H9 (cell line): Measurements from ENCODE around the gene CCM2. TPM values are rescaled to one million over a fixed set of nuclear protein-coding genes. Genes with fewer than 3 reads are reported as not detected.

Experiments
- DNase-seq: peaks from one replicate; pipeline ENCODE4 v3.0.0-alpha.2; 2017
- H2AFZ ChIP-seq: one replicate; pipeline ENCODE4 v1.6.1; 2013; ENCODE audit warnings: mild to moderate bottlenecking, low read length, control low read depth, moderate library complexity
- H2AK5ac ChIP-seq: 2 replicates; pipeline ENCODE4 v1.6.1; 2013; ENCODE audit warnings: low read length, control low read depth, mixed read lengths; ENCODE audit not compliant: insufficient read length
- H2BK120ac ChIP-seq: one replicate; pipeline ENCODE4 v1.6.1; 2013; ENCODE audit warnings: low read depth, mild to moderate bottlenecking, low read length, control low read depth, inconsistent platforms; ENCODE audit not compliant: poor library complexity, severe bottlenecking
- H2BK12ac ChIP-seq: 2 replicates; pipeline ENCODE4 v1.6.1; 2013; ENCODE audit warnings: low read length, control low read depth, mixed read lengths, low read depth; ENCODE audit not compliant: insufficient read length
- H2BK15ac ChIP-seq: 2 replicates; pipeline ENCODE4 v1.6.1; 2013; ENCODE audit warnings: low read depth, low read length, control low read depth
- H2BK20ac ChIP-seq: one replicate; pipeline ENCODE4 v1.6.1; 2013; ENCODE audit warnings: low read depth, mild to moderate bottlenecking, low read length, control low read depth, inconsistent platforms; ENCODE audit not compliant: poor library complexity, severe bottlenecking
- H2BK5ac ChIP-seq: 2 replicates; pipeline ENCODE4 v1.6.1; 2013; ENCODE audit warnings: low read length, control low read depth, mixed read lengths; ENCODE audit not compliant: insufficient read length
- H3K14ac ChIP-seq: 2 replicates; pipeline ENCODE4 v1.6.1; 2013; ENCODE audit warnings: low read length, control low read depth; ENCODE audit not compliant: insufficient read depth
- H3K18ac ChIP-seq: 2 replicates; pipeline ENCODE4 v1.6.1; 2013; ENCODE audit warnings: low read depth, mild to moderate bottlenecking, mixed read lengths, low read length, control low read depth; ENCODE audit not compliant: insufficient read length
- H3K23ac ChIP-seq: 2 replicates; pipeline ENCODE4 v1.6.1; 2013; ENCODE audit warnings: low read length, control low read depth, mixed read lengths, low read depth; ENCODE audit not compliant: insufficient read length
- H3K23me2 ChIP-seq: 2 replicates; pipeline ENCODE4 v1.6.1; 2013; ENCODE audit warnings: low read depth, mild to moderate bottlenecking, mixed read lengths, low read length, control low read depth; ENCODE audit not compliant: insufficient read length, poor library complexity, severe bottlenecking
- H3K27ac ChIP-seq: 2 replicates; pipeline ENCODE4 v1.5.1; 2013; ENCODE audit warnings: low read length, control low read depth, mixed read lengths, low read depth; ENCODE audit not compliant: insufficient read length
- H3K27me3 ChIP-seq: 2 replicates; pipeline ENCODE4 v1.6.1; 2013; ENCODE audit warnings: low read length, control low read depth, inconsistent platforms; ENCODE audit not compliant: insufficient read depth
- H3K4ac ChIP-seq: 2 replicates; pipeline ENCODE4 v1.6.1; 2013; ENCODE audit warnings: low read depth, mild to moderate bottlenecking, control low read depth, inconsistent platforms, low read length, moderate library complexity
- H3K4me1 ChIP-seq: 2 replicates; pipeline ENCODE4 v1.6.1; 2013; ENCODE audit warnings: low read length, control low read depth, inconsistent platforms; ENCODE audit not compliant: insufficient read depth
- H3K4me2 ChIP-seq: 2 replicates; pipeline ENCODE4 v1.6.1; 2013; ENCODE audit warnings: low read length, control low read depth, mixed read lengths; ENCODE audit not compliant: insufficient read length, insufficient read depth
- H3K56ac ChIP-seq: 2 replicates; pipeline ENCODE4 v1.6.1; 2013; ENCODE audit warnings: low read depth, mild to moderate bottlenecking, mixed read lengths, low read length, control low read depth; ENCODE audit not compliant: insufficient read length
- H3K79me1 ChIP-seq: 2 replicates; pipeline ENCODE4 v1.6.1; 2013; ENCODE audit warnings: low read depth, mild to moderate bottlenecking, moderate library complexity, low read length, control low read depth, inconsistent platforms; ENCODE audit not compliant: insufficient read depth, poor library complexity, severe bottlenecking
- H3K79me2 ChIP-seq: 2 replicates; pipeline ENCODE4 v1.6.1; 2013; ENCODE audit warnings: low read length, control low read depth, inconsistent platforms; ENCODE audit not compliant: insufficient read depth
- H3K9ac ChIP-seq: 2 replicates; pipeline ENCODE4 v1.6.1; 2013; ENCODE audit warnings: low read length, control low read depth, mixed read lengths; ENCODE audit not compliant: insufficient read length; ENCODE audit errors: extremely low read depth
- H3K9me3 ChIP-seq: one replicate; pipeline ENCODE4 v1.6.1; 2013; ENCODE audit warnings: low read depth, low read length, inconsistent platforms; ENCODE audit not compliant: control insufficient read depth
- H3T11ph ChIP-seq: one replicate; pipeline ENCODE4 v1.6.1; 2013; ENCODE audit warnings: mild to moderate bottlenecking, low read length, control low read depth, inconsistent platforms
- H4K20me1 ChIP-seq: one replicate; pipeline ENCODE4 v1.6.1; 2013; ENCODE audit not compliant: control insufficient read depth, insufficient read length, insufficient read depth
- H4K5ac ChIP-seq: 2 replicates; pipeline ENCODE4 v1.6.1; 2013; ENCODE audit warnings: low read depth, mild to moderate bottlenecking, mixed read lengths, low read length, control low read depth; ENCODE audit not compliant: insufficient read length
- H4K8ac ChIP-seq: replicated peaks from 2 replicates; pipeline ENCODE4 v1.6.1; 2013; ENCODE audit warnings: low read length, control low read depth, mixed read lengths, low read depth; ENCODE audit not compliant: insufficient read length
- H4K91ac ChIP-seq: 2 replicates; pipeline ENCODE4 v1.6.1; 2013; ENCODE audit warnings: low read depth, mild to moderate bottlenecking, moderate library complexity, mixed read lengths, low read length, control low read depth; ENCODE audit not compliant: insufficient read length
- H3K27ac Mint-ChIP-seq, 3 experiments: 2 replicates in 2 of 3; 3 replicates in 1 of 3; pipeline ENCODE4 v1.8.0; 2020 to 2021; ENCODE audit warnings: mixed read lengths in 3 of 3, mild to moderate bottlenecking in 1 of 3, moderate library complexity in 1 of 3
- H3K27me3 Mint-ChIP-seq: 2 replicates; pipeline ENCODE4 v1.8.0; 2021; ENCODE audit warnings: low read depth, mild to moderate bottlenecking, moderate library complexity, mixed read lengths
- H3K36me3 Mint-ChIP-seq, 3 experiments: 2 replicates in 2 of 3; 3 replicates in 1 of 3; pipeline ENCODE4 v1.8.0; 2020 to 2021; ENCODE audit warnings: low read depth in 3 of 3, mixed read lengths in 3 of 3; ENCODE audit not compliant: insufficient read depth in 1 of 3
- H3K4me1 Mint-ChIP-seq, 2 experiments: 2 replicates each; pipeline ENCODE4 v1.8.0; 2020; ENCODE audit warnings: mixed read lengths in 2 of 2
- H3K4me3 Mint-ChIP-seq, 2 experiments: 2 replicates in 1 of 2; 3 replicates in 1 of 2; pipeline ENCODE4 v1.8.0; 2020 to 2021; ENCODE audit warnings: mild to moderate bottlenecking in 2 of 2, mixed read lengths in 2 of 2, moderate library complexity in 1 of 2
- H3K9me3 Mint-ChIP-seq, 2 experiments: 2 replicates in 1 of 2; 3 replicates in 1 of 2; pipeline ENCODE4 v1.8.0; 2020; ENCODE audit warnings: mild to moderate bottlenecking in 2 of 2, mixed read lengths in 2 of 2, moderate library complexity in 1 of 2
- WGBS: extraction: QIAGEN DNeasy Blood & Tissue Kit; methylation state at CpG from one replicate; pipeline ENCODE4 v1.1.7; 2013; ENCODE audit warnings: missing lambda C conversion rate, low lambda C conversion rate, mixed read lengths; ENCODE audit not compliant: insufficient read length; ENCODE audit errors: extremely low coverage; 5-methylcytosine and 5-hydroxymethylcytosine counted together
- total RNA-seq: library from RNA; stranded (reverse); gene quantifications from 2 replicates; pipeline ENCODE4 v1.2.1, GENCODE V29; 2021
- TF ChIP-seq, protein P1 (sequence below): fragments of 200-600 bp; sonication (generic); conservative IDR thresholded peaks from 3 replicates; pipeline ENCODE4 v1.8.0; 2021; ENCODE audit warnings: antibody characterized with exemption, mild to moderate bottlenecking

CCM2 gene
- total RNA-seq, 1 experiment from 2014 or later, result 30.4 TPM

DNA sequence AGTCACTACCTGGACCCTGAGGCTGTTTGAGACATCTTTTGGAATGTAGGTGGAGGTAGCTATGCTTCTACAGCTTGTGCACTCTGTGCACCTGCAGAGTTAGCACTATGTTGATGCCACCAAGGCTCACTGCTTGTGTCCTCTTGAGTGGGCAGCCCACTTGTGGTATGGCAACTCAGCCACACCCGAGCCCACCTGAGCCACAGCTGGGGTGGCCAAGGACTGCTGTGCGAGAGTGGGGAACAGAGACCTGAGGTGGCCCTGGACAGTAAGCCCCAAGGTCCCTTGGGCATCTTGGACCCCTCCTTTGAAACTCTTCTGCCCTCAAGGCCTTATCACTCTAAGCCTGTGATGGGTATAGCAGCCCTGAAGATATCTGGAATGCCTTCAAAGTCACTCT is 46.8 kb upstream of the CCM2 start:
- no peak overlapping the region for H3K27ac ChIP-seq
- H2BK15ac ChIP-seq, result no peak overlapping the region
- Mint-ChIP-seq H3K27ac (no peak overlapping the region), H3K4me1 (no peaks in the 10 kb centered on the region), H3K27me3 (peaks cover 11% of the 10 kb centered on the region), H3K36me3 (no peaks in the 10 kb centered on the region), H3K9me3 (peaks cover 2 to 3% of the 10 kb centered on the region in 2 experiments; a peak in 2 of 5 replicates), H3K4me3 (no peak overlapping the region)
- H3K18ac ChIP-seq, result no peak overlapping the region
- no peaks in the 10 kb centered on the region for H3K23me2 ChIP-seq
- no CpG with 5 or more reads among the region's 2 CpGs for WGBS
- no peak overlapping the region for H4K8ac ChIP-seq
- TF ChIP-seq, protein P1, sequence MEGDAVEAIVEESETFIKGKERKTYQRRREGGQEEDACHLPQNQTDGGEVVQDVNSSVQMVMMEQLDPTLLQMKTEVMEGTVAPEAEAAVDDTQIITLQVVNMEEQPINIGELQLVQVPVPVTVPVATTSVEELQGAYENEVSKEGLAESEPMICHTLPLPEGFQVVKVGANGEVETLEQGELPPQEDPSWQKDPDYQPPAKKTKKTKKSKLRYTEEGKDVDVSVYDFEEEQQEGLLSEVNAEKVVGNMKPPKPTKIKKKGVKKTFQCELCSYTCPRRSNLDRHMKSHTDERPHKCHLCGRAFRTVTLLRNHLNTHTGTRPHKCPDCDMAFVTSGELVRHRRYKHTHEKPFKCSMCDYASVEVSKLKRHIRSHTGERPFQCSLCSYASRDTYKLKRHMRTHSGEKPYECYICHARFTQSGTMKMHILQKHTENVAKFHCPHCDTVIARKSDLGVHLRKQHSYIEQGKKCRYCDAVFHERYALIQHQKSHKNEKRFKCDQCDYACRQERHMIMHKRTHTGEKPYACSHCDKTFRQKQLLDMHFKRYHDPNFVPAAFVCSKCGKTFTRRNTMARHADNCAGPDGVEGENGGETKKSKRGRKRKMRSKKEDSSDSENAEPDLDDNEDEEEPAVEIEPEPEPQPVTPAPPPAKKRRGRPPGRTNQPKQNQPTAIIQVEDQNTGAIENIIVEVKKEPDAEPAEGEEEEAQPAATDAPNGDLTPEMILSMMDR, result no peak
- H4K5ac ChIP-seq, result no peak overlapping the region
- no peaks in the 10 kb centered on the region for H3K79me2 ChIP-seq
- H2BK5ac ChIP-seq, result no peak overlapping the region
- H3K27me3 ChIP-seq, result no peaks in the 10 kb centered on the region
- H3K4ac ChIP-seq, result no peak overlapping the region
- H2AK5ac ChIP-seq, result no peak overlapping the region
- H4K20me1 ChIP-seq, result no peaks in the 10 kb centered on the region
- H2BK120ac ChIP-seq, result no peak overlapping the region
- H3K56ac ChIP-seq, result no peak overlapping the region
- no peaks in the 10 kb centered on the region for H3K79me1 ChIP-seq
- no peak overlapping the region for H2AFZ ChIP-seq
- no peak overlapping the region for H3K9ac ChIP-seq
- no peak overlapping the region for H3K14ac ChIP-seq
- H3T11ph ChIP-seq, result no peak overlapping the region
- no peak overlapping the region for H2BK20ac ChIP-seq
- no peak overlapping the region for H4K91ac ChIP-seq
- no peak overlapping the region for H3K23ac ChIP-seq
- H3K4me1 ChIP-seq, result no peaks in the 10 kb centered on the region
- H2BK12ac ChIP-seq, result no peak overlapping the region
- DNase-seq, result no peak
- H3K4me2 ChIP-seq, result no peak overlapping the region
- no peaks in the 10 kb centered on the region for H3K9me3 ChIP-seq
